ENCODE measurements around the gene CCDC183. TPM values are rescaled to one million over a fixed set of nuclear protein-coding genes. Genes with fewer than 3 reads are reported as not detected.

Gene CCDC183
- total RNA-seq, 4 donors from 2014 or later = 25.2 to 161 (median 63.5) TPM

- Histone ChIP-seq H3K36me3 (no peaks in the 10 kb centered on the region), H3K27ac (no peak overlapping the region), H3K27me3 (no peaks in the 10 kb centered on the region), H3K4me1 (peaks cover 0 to 6% (median 3%) of the 10 kb centered on the region in 4 donors), H3K4me3 (no peak overlapping the region), H3K9me3 (no peaks in the 10 kb centered on the region)
- in situ Hi-C loops (cut with MboI; ENCODE audit: low pct_ligation_motif_present in 1 of 4, low pct_unique_long_range_greater_than_20kb in 1 of 4, low sequenced_read_pairs in 3 of 4) (loop anchor here in 2 of 4 donors (25.0 kb wide), 1 partner anchor 262 kb away; the partner anchor contains the start of genes ABCA2 (in 2 of the 2), FUT7 (in 2 of the 2) and NPDC1 (in 2 of the 2)), intact Hi-C loops (cut with DNase I; ENCODE audit: low total_unique reads) (no loop called here)
- WGBS, 2 donors (ENCODE audit: low coverage in 1 of 2) = 93% methylated on average over 6 of the region's 6 CpGs; no CpG with 5 or more reads in 1 of the 2 donors
- no peak for DNase-seq
- TF ChIP-seq POLR2AphosphoS5 (IDR thresholded peaks at IDR 0.05) (no peak), EP300 (IDR thresholded peaks at IDR 0.05; ENCODE audit: low read depth) (no peak), CTCF (IDR thresholded peaks at IDR 0.05) (no peak), POLR2A (IDR thresholded peaks at IDR 0.05) (no peak)
Observed at GRCh38 chr9:136775191-136775590, 20.9 kb upstream of the CCDC183 start.

GRCh38 chr9:136776947-136777346 is 19.2 kb upstream of the CCDC183 start:
- WGBS, 2 donors (ENCODE audit: low coverage in 1 of 2) = 0 to 48% methylated on average over 1 to 7 of the region's 7 CpGs
- Histone ChIP-seq H3K4me3 (no peak overlapping the region), H3K27me3 (no peaks in the 10 kb centered on the region), H3K36me3 (no peaks in the 10 kb centered on the region), H3K4me1 (peaks cover 0 to 6% (median 3%) of the 10 kb centered on the region in 4 donors), H3K27ac (peak overlapping the region; percentile 8 to 55 (median 25)), H3K9me3 (no peaks in the 10 kb centered on the region)
- intact Hi-C loops (cut with DNase I; ENCODE audit: low total_unique reads) (no loop called here), in situ Hi-C loops (cut with MboI; ENCODE audit: low pct_ligation_motif_present in 1 of 4, low pct_unique_long_range_greater_than_20kb in 1 of 4, low sequenced_read_pairs in 3 of 4) (loop anchor here in 2 of 4 donors (25.0 kb wide), 1 partner anchor 260 kb away; the partner anchor contains the start of genes ABCA2 (in 2 of the 2), FUT7 (in 2 of the 2) and NPDC1 (in 2 of the 2))
- no peak for DNase-seq
- no peak for TF ChIP-seq POLR2AphosphoS5 (IDR thresholded peaks at IDR 0.05)
- no peak for TF ChIP-seq POLR2A (IDR thresholded peaks at IDR 0.05)
- no peak for TF ChIP-seq EP300 (IDR thresholded peaks at IDR 0.05; ENCODE audit: low read depth)
- no peak for TF ChIP-seq CTCF (IDR thresholded peaks at IDR 0.05)

GRCh38 chr9:136777359-136777758 is 18.8 kb upstream of the CCDC183 start:
- Histone ChIP-seq H3K36me3 (no peaks in the 10 kb centered on the region), H3K27ac (peak overlapping the region; percentile 8 to 55 (median 25)), H3K4me1 (peaks cover 0 to 6% (median 3%) of the 10 kb centered on the region in 4 donors), H3K4me3 (no peak overlapping the region), H3K27me3 (no peaks in the 10 kb centered on the region), H3K9me3 (no peaks in the 10 kb centered on the region)
- in situ Hi-C loops (cut with MboI; ENCODE audit: low pct_ligation_motif_present in 1 of 4, low pct_unique_long_range_greater_than_20kb in 1 of 4, low sequenced_read_pairs in 3 of 4) = loop anchor here in 2 of 4 donors (25.0 kb wide), 1 partner anchor 260 kb away; the partner anchor contains the start of genes ABCA2 (in 2 of the 2), FUT7 (in 2 of the 2) and NPDC1 (in 2 of the 2)
- intact Hi-C loops (cut with DNase I; ENCODE audit: low total_unique reads) = no loop called here
- 45 to 54% methylated on average over 5 to 14 of the region's 14 CpGs for WGBS, 2 donors (ENCODE audit: low coverage in 1 of 2)
- DNase-seq = peak; percentile 74
- TF ChIP-seq POLR2AphosphoS5 (IDR thresholded peaks at IDR 0.05) (peak in 1 of 3 donors; percentile 20), EP300 (IDR thresholded peaks at IDR 0.05; ENCODE audit: low read depth) (no peak), POLR2A (IDR thresholded peaks at IDR 0.05) (no peak)

- Histone ChIP-seq H3K27ac (no peak overlapping the region), H3K27me3 (no peaks in the 10 kb centered on the region), H3K36me3 (no peaks in the 10 kb centered on the region), H3K4me3 (no peak overlapping the region), H3K9me3 (no peaks in the 10 kb centered on the region), H3K4me1 (peaks cover 0 to 10% (median 6%) of the 10 kb centered on the region in 4 donors)
- no peak for DNase-seq
- WGBS, 2 donors (ENCODE audit: low coverage in 1 of 2) = 77 to 80% methylated on average over 1 to 5 of the region's 5 CpGs
- intact Hi-C loops (cut with DNase I; ENCODE audit: low total_unique reads) = no loop called here
- TF ChIP-seq POLR2A (IDR thresholded peaks at IDR 0.05) (no peak), EP300 (IDR thresholded peaks at IDR 0.05; ENCODE audit: low read depth) (no peak), POLR2AphosphoS5 (IDR thresholded peaks at IDR 0.05) (no peak), CTCF (IDR thresholded peaks at IDR 0.05) (no peak)
- in situ Hi-C loops (cut with MboI; ENCODE audit: low pct_ligation_motif_present in 1 of 4, low pct_unique_long_range_greater_than_20kb in 1 of 4, low sequenced_read_pairs in 3 of 4) = loop anchor here (10.0 to 25.0 kb wide), 3 partner anchors 255 to 265 kb away; partner anchors contain the start of genes FUT7 (in 3 of the 4), NPDC1 (in 3 of the 4) and ABCA2 (in 2 of the 4)
Observed at GRCh38 chr9:136779808-136780207, 16.3 kb upstream of the CCDC183 start.
